Measurements from ENCODE around the gene SOD3.

GRCh38 chr4:24809376-24809775, 14.0 kb downstream of the SOD3 start:
- TF ChIP-seq POLR2AphosphoS5 (IDR thresholded peaks at IDR 0.05; ENCODE audit: low read depth, low read length) (no peak), POLR2A (IDR thresholded peaks at IDR 0.05; ENCODE audit: low read depth, low read length) (no peak)
